Lower leg skin (tissue), 3 donors: ENCODE data around the gene PTPA.

Experiments
- CTCF ChIP-seq, 3 donors: fragments of 450-650 bp; IDR thresholded peaks; one replicate each; pipeline ENCODE4 v1.5.1; 2016; ENCODE audit warnings: antibody characterized with exemption in 3 of 3, mild to moderate bottlenecking in 3 of 3, moderate library complexity in 2 of 3
- POLR2A ChIP-seq, 2 donors: fragments of 450-650 bp; IDR thresholded peaks; one replicate each; pipeline ENCODE4 v1.6.1; 2016 to 2017; ENCODE audit warnings: antibody characterized with exemption in 2 of 2, mild to moderate bottlenecking in 1 of 2, moderate library complexity in 1 of 2

GRCh38 chr9:129138476-129139232 is 27.4 kb downstream of the PTPA start:
- no peak for TF ChIP-seq CTCF (IDR thresholded peaks at IDR 0.05)
- no peak for TF ChIP-seq POLR2A (IDR thresholded peaks at IDR 0.05)
